Left lung (tissue), 10 donors: ENCODE measurements around the gene EPHA4. TPM values are rescaled to one million over a fixed set of nuclear protein-coding genes. Genes with fewer than 3 reads are reported as not detected.
A peak's percentile ranks its signal among the peaks of the same experiment; 100 is the strongest.

ENCODE experiments used
- ATAC-seq: fragments of 200-7000 bp; cut with Tn5 transposase; one replicate; pipeline ENCODE4 v1.9.1; 2020; ENCODE audit warnings: moderate library complexity
- DNase-seq, 4 donors: peaks; one replicate each; pipeline ENCODE4 v3.0.0-alpha.2; 2013 to 2020
- H3K27ac ChIP-seq, 2 donors: fragments of 200-600 bp; sonication (generic) in 1 of 2; one replicate each; pipeline versions ENCODE4 v1.5.0 to v1.8.0; 2020 to 2021
- H3K27me3 ChIP-seq, 2 donors: fragments of 200-600 bp; sonication (generic) in 1 of 2; one replicate each; pipeline versions ENCODE4 v1.5.0 to v1.8.0; 2020 to 2021
- H3K36me3 ChIP-seq, 2 donors: fragments of 200-600 bp; sonication (generic) in 1 of 2; one replicate each; pipeline versions ENCODE4 v1.5.0 to v1.8.0; 2020 to 2021
- H3K4me1 ChIP-seq, 2 donors: fragments of 200-600 bp; one replicate each; pipeline ENCODE4 v1.8.0; 2021
- H3K4me3 ChIP-seq, 2 donors: fragments of 200-600 bp; sonication (generic) in 1 of 2; one replicate each; pipeline versions ENCODE4 v1.5.0 to v1.8.0; 2020 to 2021; ENCODE audit warnings: mild to moderate bottlenecking in 1 of 2
- H3K9me3 ChIP-seq, 2 donors: fragments of 200-600 bp; sonication (generic) in 1 of 2; one replicate each; pipeline versions ENCODE4 v1.5.0 to v1.8.0; 2020 to 2021
- CTCF ChIP-seq, 2 donors: fragments of 200-600 bp; sonication (generic) in 1 of 2; IDR thresholded peaks; one replicate each; pipeline versions ENCODE4 v1.5.0 to v1.8.0; 2021; ENCODE audit warnings: antibody characterized with exemption in 2 of 2
- intact Hi-C, 2 donors: fragments of 100-400 bp; cut with DNase I; formaldehyde crosslinking; loops; one replicate each; pipeline versions ENCODE4 v1.11.2 to v1.14.2; 2022
- polyA plus RNA-seq, 6 donors: library from polyadenylated mRNA; unstranded; fragments of 120-200 nt; gene quantifications; one replicate each; pipeline ENCODE4 v1.2.1, GENCODE V29; 2013; ENCODE audit not compliant: insufficient read length in 6 of 6
- total RNA-seq, 2 donors: library from RNA; stranded (reverse); fragmentation: NEBNext Ultra II Directional; extraction: Animal tissue kit (Norgen Biotek cat#: 25700); gene quantifications; one replicate each; pipeline ENCODE4 v1.2.1, GENCODE V29; 2021
- donor health status: DM: no; HTN: yes; CAD: no.
- donor health status: DM: no; HTN: no; CAD: no.

EPHA4 gene
- total and polyA plus RNA-seq, 8 donors, result 17.7 to 41.0 (median 24.8) TPM

- Histone ChIP-seq H3K4me1 (peaks cover 0 to 18% of the 10 kb centered on the region in 2 donors), H3K4me3 (no peak overlapping the region), H3K27me3 (peaks cover 16 to 57% of the 10 kb centered on the region in 2 donors), H3K27ac (no peak overlapping the region), H3K36me3 (peaks cover 0 to 9% of the 10 kb centered on the region in 2 donors), H3K9me3 (no peaks in the 10 kb centered on the region)
- no peak for TF ChIP-seq CTCF (IDR thresholded peaks at IDR 0.05)
- intact Hi-C loops, result no loop called here
- ATAC-seq (no peak), DNase-seq (no peak)
These were observed 4.3 kb downstream of the EPHA4 start for GRCh38 chr2:221567809-221568208.

- Histone ChIP-seq H3K27me3 (peaks cover 16 to 52% of the 10 kb centered on the region in 2 donors), H3K27ac (no peak overlapping the region), H3K4me3 (no peak overlapping the region), H3K4me1 (peaks cover 0 to 16% of the 10 kb centered on the region in 2 donors), H3K9me3 (no peaks in the 10 kb centered on the region), H3K36me3 (peaks cover 0 to 9% of the 10 kb centered on the region in 2 donors)
- no peak for DNase-seq
- TF ChIP-seq CTCF (IDR thresholded peaks at IDR 0.05), result no peak
- intact Hi-C loops, result no loop called here
- no peak for ATAC-seq
These were observed 4.8 kb downstream of the EPHA4 start for GRCh38 chr2:221567231-221567760.

- intact Hi-C loops, result no loop called here
- H3K9me3 ChIP-seq, result no peaks in the 10 kb centered on the region
- no peak overlapping the region for H3K27ac ChIP-seq
These were observed 8.7 kb downstream of the EPHA4 start for GRCh38 chr2:221563270-221563985.

GRCh38 chr2:221562226-221562625 is 9.9 kb downstream of the EPHA4 start:
- no peak for DNase-seq
- intact Hi-C loops, result no loop called here
- Histone ChIP-seq H3K4me3 (no peak overlapping the region), H3K36me3 (peaks cover 0 to 9% of the 10 kb centered on the region in 2 donors), H3K9me3 (no peaks in the 10 kb centered on the region), H3K4me1 (peaks cover 0 to 3% of the 10 kb centered on the region in 2 donors), H3K27me3 (peaks cover 0 to 1% of the 10 kb centered on the region in 2 donors), H3K27ac (no peak overlapping the region)
- ATAC-seq, result peak; percentile 24
- no peak for TF ChIP-seq CTCF (IDR thresholded peaks at IDR 0.05)

More at GRCh38 chr2:221563270-221563985, 8.7 kb downstream of the EPHA4 start:
- DNase-seq, result no peak
- no peak for ATAC-seq
- H3K4me1 ChIP-seq, result peaks cover 0 to 3% of the 10 kb centered on the region in 2 donors
- peaks cover 0 to 9% of the 10 kb centered on the region in 2 donors for H3K36me3 ChIP-seq
- H3K4me3 ChIP-seq, result no peak overlapping the region
- peaks cover 0 to 13% of the 10 kb centered on the region in 2 donors for H3K27me3 ChIP-seq
- TF ChIP-seq CTCF (IDR thresholded peaks at IDR 0.05), result no peak

- peaks cover 0 to 9% of the 10 kb centered on the region in 2 donors for H3K36me3 ChIP-seq
- H3K9me3 ChIP-seq, result no peaks in the 10 kb centered on the region
- TF ChIP-seq CTCF (IDR thresholded peaks at IDR 0.05), result no peak
- H3K4me3 ChIP-seq, result no peak overlapping the region
- no peaks in the 10 kb centered on the region for H3K27me3 ChIP-seq
- no peak for DNase-seq
- ATAC-seq, result no peak
- H3K27ac ChIP-seq, result no peak overlapping the region
- H3K4me1 ChIP-seq, result peaks cover 0 to 3% of the 10 kb centered on the region in 2 donors
- intact Hi-C loops, result no loop called here
These were observed 10.3 kb downstream of the EPHA4 start for GRCh38 chr2:221561770-221562169.
